Activated CD4-positive, CD25-positive, alpha-beta regulatory T cell treated with anti-CD3 and anti-CD28 coated beads, Interleukin-2, amount 50 U/mL, for 16 hours (primary cell): ENCODE measurements around the gene RAP2B.
A peak's percentile ranks its signal among the peaks of the same experiment; 100 is the strongest.

Experiments
- DNase-seq: peaks from one replicate; pipeline ENCODE4 v3.0.0-alpha.2; 2020; ENCODE audit warnings: low read depth, low spot score

RAP2B gene

GRCh38 chr3:153160451-153161137, 1.4 kb upstream of the RAP2B start:
- DNase-seq: peak; percentile 23

DNA sequence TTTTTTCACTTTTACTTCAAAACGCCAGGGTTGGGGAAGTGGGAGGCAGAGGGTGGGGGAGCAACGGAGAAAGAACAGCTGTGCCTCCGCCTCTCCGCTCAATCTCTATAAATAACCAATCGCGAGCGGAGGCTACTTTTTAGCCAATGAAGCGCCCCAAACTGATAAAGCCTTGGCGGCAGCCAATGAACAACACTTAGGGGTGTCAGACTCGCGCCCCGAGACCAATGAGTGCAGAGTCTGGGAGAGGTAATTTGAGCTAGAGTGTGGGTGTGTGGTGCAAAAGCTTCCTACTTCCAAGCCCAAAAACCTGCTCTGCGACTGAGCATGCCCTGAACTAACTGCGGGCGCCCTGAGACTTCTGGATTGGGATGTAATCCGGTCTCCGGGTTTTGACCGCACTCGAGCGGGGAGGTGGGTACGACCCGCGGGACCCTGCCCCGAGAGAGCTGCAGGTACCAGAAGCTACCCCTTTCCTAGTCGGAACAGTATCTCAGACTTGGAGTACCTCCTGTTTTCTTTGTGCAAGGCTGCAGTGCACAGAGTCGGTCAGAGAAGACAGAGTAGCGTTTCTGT, 800 bp upstream of the RAP2B start:
- DNase-seq: peak; percentile 84

- peak; percentile 11 for DNase-seq
These were observed 727 bp downstream of the RAP2B start for GRCh38 chr3:153162513-153163392.

DNA sequence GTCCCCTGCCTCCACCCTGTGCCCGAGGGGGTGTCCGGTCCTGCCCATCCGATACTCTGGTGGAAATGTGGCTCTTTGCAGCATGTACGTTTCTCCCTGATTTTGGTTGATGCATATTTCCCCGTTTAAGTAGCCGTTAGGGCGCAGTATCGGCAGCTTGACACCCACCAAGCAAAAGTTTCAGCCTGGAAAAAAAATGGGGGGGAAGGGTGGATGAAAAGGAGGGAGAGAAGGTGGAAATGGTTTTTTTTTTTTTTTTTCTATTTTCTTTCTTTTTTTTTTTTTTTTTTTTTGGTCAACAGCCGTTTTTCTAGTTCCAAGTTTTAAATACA, 1.3 kb downstream of the RAP2B start:
- DNase-seq: no peak

GRCh38 chr3:153163756-153164550, 1.9 kb downstream of the RAP2B start:
- DNase-seq: no peak

GRCh38 chr3:153165261-153165681, 3.2 kb downstream of the RAP2B start:
- DNase-seq: no peak

DNA sequence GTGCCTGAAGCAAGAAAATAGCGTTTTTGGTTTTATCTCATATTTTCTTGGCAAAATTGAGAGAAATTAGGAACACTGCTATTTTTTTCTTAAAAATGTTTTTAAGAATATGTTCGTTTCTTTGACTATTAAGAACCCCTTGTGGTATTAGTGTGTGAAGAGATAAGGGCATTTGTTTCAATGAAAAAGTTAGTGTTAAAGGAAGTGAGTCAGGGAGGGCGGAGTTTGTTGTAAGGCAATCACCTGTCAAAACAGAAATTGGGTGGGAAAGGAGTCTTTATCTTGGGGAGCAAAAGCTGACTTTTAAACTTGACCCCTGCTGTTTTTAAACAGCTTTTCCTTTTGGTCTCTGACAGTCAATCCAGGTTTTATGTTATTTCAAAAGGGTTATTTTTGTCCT, 4.2 kb downstream of the RAP2B start:
- DNase-seq: no peak

GRCh38 chr3:153166796-153167195, 4.8 kb downstream of the RAP2B start:
- DNase-seq: no peak

DNA sequence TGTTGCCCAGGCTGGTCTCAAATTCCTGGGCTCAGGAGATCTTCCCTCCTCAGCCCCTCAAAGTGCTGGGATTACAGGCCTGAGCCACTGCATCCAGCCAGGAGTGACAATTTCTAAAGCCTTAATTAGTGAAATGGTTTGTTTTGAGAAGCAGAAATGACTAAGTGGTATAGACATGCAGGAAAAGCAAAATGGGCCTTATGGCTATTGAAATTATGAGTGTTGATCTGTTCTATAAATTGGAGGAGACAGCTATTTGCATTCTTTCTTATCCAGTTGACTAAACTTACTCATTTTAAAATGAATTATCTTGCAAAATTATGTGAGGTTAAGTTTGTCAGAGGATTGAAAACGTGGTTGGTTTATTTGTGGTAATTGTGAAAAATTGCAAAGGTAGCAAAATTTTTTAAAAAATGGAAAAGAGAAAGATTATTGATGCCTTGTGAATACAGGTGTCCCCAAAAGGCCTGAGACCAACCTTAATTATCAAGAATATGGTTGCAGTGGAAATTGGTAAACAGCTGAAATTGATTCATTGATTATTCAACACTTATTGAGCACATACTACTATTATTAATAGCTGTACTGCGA, 7.9 kb downstream of the RAP2B start:
- DNase-seq: no peak

- DNase-seq: no peak
These were observed 9.2 kb downstream of the RAP2B start for GRCh38 chr3:153171256-153171655.

DNA sequence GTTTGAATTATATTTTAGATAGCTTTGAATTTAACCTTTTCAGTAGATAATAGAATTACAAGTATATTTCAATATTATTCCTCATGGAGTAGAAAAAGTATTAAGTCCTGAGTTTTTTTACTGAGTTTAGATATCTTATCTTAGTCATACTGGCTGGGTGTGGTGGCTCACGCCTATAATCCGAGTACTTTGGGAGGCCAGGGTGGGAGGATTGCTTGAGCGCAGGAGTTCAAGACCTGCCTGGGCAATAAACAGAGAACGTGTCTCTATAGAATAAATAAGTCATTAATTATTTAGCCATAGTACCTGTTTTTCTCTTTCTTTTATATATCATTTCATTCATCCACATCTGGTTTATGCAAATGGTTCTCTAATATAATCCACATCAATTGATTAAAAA, 9.9 kb downstream of the RAP2B start:
- no peak for DNase-seq

DNA sequence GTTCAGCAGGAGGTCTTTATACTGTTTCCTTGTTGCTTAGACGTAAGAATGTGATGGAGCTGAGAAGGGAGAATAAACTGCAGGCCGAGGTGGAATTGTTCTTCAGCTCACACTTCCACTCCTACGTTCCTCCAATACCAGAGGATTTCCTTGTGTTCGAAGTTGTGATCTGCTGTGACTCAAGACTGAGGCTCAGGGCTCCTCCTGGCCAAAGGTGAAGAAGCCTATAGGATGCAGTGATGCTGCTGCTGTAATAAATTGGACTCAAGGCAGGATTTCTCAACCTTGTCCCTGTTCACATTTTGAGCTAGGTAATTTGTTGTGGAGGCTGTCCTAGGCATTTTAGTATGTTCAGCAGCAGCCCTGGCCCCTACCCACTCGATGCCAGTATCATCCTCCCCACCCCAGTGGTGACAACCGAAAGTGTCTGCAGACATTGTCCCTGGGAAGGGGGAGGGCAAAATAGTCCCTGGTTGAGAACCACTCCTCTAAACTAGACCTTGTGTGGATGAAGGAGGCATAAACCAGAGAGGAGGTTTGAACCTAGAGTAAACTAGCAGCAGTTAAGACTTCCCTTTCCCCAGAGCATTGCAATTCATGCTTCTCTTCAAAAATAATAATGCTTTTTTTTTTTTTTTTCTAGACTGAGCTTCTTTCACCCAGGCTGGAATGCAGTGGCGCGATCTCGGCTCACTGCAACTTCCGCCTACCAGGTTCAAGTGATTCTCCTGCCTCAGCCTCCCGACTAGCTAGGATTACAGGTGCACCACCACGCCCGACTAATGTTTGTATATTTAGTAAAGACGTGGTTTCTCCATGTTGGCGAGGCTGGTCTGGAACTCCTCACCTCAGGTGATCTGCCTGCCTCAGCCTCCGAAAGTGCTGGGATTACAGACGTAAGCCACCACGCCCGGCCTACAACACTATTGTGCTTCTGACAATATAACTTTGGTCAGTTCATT, 11.1 kb downstream of the RAP2B start:
- DNase-seq: no peak

DNA sequence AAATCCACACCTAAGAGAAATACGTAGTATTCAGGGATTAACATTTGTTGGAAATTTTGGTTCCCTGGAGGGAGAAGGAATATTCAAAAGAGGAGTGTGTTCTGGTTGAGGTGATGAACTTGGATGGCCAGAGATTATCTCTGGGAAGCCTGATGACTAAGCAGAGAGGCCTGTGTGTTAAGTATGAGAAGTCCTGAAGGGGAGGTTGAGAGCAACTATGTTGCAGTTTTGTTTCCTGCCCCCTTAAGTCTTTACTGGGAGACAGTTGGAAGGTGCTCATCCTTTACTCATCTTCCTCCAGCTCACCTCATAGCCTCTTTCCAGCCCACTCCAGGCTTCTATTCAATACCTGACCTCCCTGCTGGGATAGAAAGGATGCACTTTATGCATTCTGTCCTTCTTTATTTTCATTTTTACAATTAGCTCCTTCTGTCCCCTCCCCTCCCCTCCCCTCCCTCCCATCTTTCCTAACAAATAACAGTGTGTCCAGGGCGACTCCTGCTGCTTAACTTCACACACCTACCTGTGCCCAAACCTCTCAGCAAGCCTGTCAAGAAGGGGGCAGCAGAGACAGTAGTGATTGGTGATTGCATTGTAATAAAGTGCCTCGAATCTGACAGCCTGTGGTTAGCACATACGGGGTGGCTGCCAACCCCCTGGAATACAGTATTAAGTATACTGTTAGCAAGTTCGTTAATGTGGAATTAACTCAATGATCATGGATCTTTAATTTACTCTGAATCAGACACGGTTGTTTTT, 11.9 kb downstream of the RAP2B start:
- no peak for DNase-seq

DNA sequence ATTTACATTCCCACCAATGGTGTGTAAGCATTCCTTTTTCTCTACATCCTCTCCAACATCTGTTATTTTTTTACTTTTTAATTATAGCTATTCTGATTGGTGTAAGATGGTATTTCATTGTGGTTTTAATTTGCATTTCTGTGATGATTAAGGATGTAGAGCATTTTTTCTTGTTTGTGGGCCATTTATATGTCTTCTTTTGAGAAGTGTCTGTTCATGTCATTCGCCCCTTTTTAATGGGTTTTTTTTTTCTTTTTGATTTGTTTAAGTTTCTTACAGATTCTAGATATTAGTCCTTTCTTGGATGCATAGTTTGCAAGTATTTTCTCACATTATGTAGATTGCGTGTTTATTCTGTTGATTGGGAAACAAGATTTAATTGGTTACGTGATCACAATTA, 14.2 kb downstream of the RAP2B start:
- DNase-seq: no peak

GRCh38 chr3:153180860-153181372, 18.9 kb downstream of the RAP2B start:
- no peak for DNase-seq

DNA sequence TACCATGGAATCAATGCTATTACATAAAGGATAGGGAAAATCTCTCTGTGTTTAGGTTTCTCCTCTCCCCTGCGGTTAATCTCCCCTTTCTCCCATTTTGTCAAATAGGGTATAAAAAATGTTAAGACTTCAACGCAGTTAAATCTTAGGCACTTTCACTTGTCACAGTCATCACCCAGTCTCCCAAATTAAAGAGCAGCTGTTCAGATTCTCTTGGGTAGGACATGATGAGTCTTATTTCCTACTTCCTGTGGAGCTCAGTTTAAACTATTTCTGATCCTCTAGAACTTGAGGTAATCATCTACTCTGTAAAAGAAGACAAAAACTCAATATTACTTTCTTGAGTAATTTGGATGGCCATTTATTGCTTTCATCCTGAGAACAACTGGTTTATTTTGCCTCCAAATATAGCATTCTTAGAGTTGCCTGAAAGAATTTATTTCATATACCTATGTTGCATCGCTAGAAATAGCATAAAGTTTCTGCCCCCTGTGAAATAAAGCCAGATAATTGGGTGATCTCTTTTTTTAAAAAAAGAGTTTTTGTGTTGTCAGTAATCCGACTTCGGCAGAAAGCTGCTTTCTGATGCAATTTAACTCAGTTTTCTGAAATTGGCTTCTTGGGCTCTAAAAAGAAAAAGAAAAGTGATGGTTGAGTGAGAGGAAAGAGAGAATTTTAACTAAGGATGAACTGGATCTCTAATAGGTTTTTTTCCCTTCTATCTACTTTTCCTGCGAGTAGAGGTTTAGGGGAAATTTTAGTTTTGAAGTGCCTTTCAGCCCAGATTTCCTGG, 20.7 kb downstream of the RAP2B start:
- DNase-seq: no peak

- no peak for DNase-seq
These were observed 28.9 kb downstream of the RAP2B start for GRCh38 chr3:153190923-153191322.

DNA sequence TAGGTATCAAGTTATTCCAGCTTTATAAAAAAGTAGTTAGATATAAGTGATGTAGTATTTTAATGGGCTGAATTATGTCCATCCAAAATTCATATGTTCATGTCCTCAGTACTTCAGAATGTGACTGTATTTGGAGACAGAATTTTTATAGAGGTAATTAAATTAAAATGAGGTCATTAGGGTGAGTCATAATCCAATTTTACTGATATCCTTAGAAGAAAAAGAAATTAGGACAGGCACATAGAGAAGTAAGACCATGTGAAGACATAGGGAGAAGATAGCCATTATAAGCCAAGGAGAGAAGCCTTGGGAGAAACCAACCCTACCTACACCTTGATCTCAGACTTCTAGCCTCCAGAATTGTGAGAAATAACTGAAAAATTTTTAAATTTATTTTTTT, 30.3 kb downstream of the RAP2B start:
- DNase-seq: no peak
